HepG2 (cell line): ENCODE results near the gene TTC24.

Source experiments
- FOXK2 ChIP-seq: fragments of 450-650 bp; IDR thresholded peaks from 2 replicates; pipeline ENCODE4 v1.6.1; 2016
- JDP2 ChIP-seq: sonication (generic); formaldehyde crosslinking; IDR thresholded peaks from 2 replicates; pipeline ENCODE4 v1.8.1; 2022; ENCODE audit warnings: missing genetic modification reagents, borderline replicate concordance
- MED1 ChIP-seq: sonication (generic); formaldehyde crosslinking; IDR thresholded peaks from 2 replicates; pipeline ENCODE4 v1.4.0; 2020; ENCODE audit warnings: missing genetic modification reagents
- RAD21 ChIP-seq: fragments of 450-650 bp; formaldehyde crosslinking; IDR thresholded peaks from 2 replicates; pipeline ENCODE4 v1.5.0; 2020; ENCODE audit warnings: mild to moderate bottlenecking
- SP4 ChIP-seq: sonication (generic); formaldehyde crosslinking; IDR thresholded peaks from 2 replicates; pipeline ENCODE4 v1.8.1; 2023; ENCODE audit warnings: mild to moderate bottlenecking, missing genetic modification reagents
- STAG1 ChIP-seq: sonication (generic); formaldehyde crosslinking; IDR thresholded peaks from 2 replicates; pipeline ENCODE4 v1.4.0; 2020; ENCODE audit warnings: missing genetic modification reagents
- ZKSCAN5 ChIP-seq: sonication (generic); formaldehyde crosslinking; IDR thresholded peaks from 2 replicates; pipeline ENCODE4 v1.5.1; 2020; ENCODE audit warnings: mild to moderate bottlenecking, missing genetic modification reagents
- ZNF256 ChIP-seq: sonication (generic); formaldehyde crosslinking; conservative IDR thresholded peaks from 2 replicates; pipeline ENCODE4 v1.4.0; 2020; ENCODE audit warnings: missing genetic modification reagents
- ZNF354B ChIP-seq: sonication (generic); formaldehyde crosslinking; IDR thresholded peaks from 2 replicates; pipeline ENCODE4 v1.8.0; 2022; ENCODE audit warnings: mild to moderate bottlenecking, missing genetic modification reagents
- ZSCAN9 ChIP-seq: IDR thresholded peaks from 2 replicates; pipeline ENCODE4 v1.6.1; 2016; ENCODE audit warnings: borderline replicate concordance
- TF ChIP-seq, protein P1 (sequence below): sonication (generic); formaldehyde crosslinking; IDR thresholded peaks from 2 replicates; pipeline ENCODE4 v1.5.0; 2020; ENCODE audit warnings: mild to moderate bottlenecking, missing genetic modification reagents, moderate library complexity

DNA sequence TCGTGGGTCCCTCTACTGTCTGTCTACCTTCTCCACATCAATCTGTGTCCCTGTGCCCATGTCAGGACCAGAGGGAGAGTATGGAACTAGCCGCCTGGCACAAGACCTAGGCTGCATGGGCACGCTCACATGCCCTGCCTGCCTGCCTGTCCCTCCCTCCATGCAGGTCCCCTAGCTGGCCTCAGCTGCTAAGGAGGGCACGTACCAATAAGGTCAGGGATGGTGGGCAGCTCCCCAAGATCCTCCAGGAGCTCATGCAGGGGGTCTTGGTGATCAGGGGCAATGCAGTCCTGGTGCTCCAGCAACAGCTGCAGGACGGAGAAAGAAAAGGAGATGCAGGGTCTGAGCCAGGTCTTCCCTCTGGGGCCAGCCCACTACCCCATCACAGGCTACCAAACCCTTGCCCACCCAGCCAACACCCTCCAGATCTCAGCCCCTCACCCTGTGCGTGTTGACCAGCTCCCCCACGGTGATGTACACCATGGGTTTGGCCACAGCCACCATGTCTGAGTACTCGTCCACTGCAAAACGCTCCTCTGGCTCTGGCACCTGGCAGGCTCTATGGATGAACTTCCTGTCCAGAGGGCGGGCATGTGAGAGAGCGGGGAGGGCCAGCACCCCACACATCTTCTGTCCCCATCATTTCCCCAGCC, 45.8 kb upstream of the TTC24 start:
- TF ChIP-seq, protein P1, sequence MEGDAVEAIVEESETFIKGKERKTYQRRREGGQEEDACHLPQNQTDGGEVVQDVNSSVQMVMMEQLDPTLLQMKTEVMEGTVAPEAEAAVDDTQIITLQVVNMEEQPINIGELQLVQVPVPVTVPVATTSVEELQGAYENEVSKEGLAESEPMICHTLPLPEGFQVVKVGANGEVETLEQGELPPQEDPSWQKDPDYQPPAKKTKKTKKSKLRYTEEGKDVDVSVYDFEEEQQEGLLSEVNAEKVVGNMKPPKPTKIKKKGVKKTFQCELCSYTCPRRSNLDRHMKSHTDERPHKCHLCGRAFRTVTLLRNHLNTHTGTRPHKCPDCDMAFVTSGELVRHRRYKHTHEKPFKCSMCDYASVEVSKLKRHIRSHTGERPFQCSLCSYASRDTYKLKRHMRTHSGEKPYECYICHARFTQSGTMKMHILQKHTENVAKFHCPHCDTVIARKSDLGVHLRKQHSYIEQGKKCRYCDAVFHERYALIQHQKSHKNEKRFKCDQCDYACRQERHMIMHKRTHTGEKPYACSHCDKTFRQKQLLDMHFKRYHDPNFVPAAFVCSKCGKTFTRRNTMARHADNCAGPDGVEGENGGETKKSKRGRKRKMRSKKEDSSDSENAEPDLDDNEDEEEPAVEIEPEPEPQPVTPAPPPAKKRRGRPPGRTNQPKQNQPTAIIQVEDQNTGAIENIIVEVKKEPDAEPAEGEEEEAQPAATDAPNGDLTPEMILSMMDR (CRISPR knock-in tag): no peak
- no peak for TF ChIP-seq JDP2 (CRISPR knock-in tag)
- no peak for TF ChIP-seq SP4 (CRISPR knock-in tag)
- TF ChIP-seq FOXK2: no peak
- TF ChIP-seq STAG1: no peak
- TF ChIP-seq RAD21 (CRISPR knock-in tag): no peak
- no peak for TF ChIP-seq ZNF256
- no peak for TF ChIP-seq ZSCAN9
- TF ChIP-seq ZKSCAN5 (CRISPR knock-in tag): no peak
- no peak for TF ChIP-seq MED1 (CRISPR knock-in tag)
- TF ChIP-seq ZNF354B (CRISPR knock-in tag): no peak
